Stimulated activated CD4-positive, alpha-beta T cell treated with anti-CD3 and anti-CD28 coated beads, Interleukin-1b, Interleukin-23, amount 100 ng/mL, for 1 hour (primary cell): ENCODE measurements around the gene FARSB.

Experiments
- DNase-seq, 2 donors: peaks; one replicate each; pipeline ENCODE4 v3.0.0-alpha.2; 2020; ENCODE audit warnings: low read depth in 2 of 2

Gene FARSB

GRCh38 chr2:222663479-222663878, 7.6 kb upstream of the FARSB start:
- no peak for DNase-seq

GRCh38 chr2:222656526-222657446, 894 bp upstream of the FARSB start:
- no peak for DNase-seq

- DNase-seq = no peak
These were observed 2.6 kb downstream of the FARSB start for GRCh38 chr2:222653280-222653679.

- no peak for DNase-seq
These were observed 3.2 kb downstream of the FARSB start for GRCh38 chr2:222652491-222653255.

- no peak for DNase-seq
These were observed 4.0 kb downstream of the FARSB start for GRCh38 chr2:222651718-222652418.

- no peak for DNase-seq
These were observed 6.1 kb downstream of the FARSB start for GRCh38 chr2:222649801-222650200.

- no peak for DNase-seq
These were observed 9.9 kb downstream of the FARSB start for GRCh38 chr2:222646008-222646407.

- DNase-seq = no peak
These were observed 12.8 kb downstream of the FARSB start for GRCh38 chr2:222643134-222643533.

- DNase-seq = no peak
These were observed 14.6 kb downstream of the FARSB start for GRCh38 chr2:222641336-222641735.

GRCh38 chr2:222637067-222637466, 18.8 kb downstream of the FARSB start:
- no peak for DNase-seq

GRCh38 chr2:222635295-222635694, 20.6 kb downstream of the FARSB start:
- no peak for DNase-seq

- no peak for DNase-seq
These were observed 28.1 kb downstream of the FARSB start for GRCh38 chr2:222627764-222628163.

- no peak for DNase-seq
These were observed 32.1 kb downstream of the FARSB start for GRCh38 chr2:222623756-222624309.

- no peak for DNase-seq
These were observed 33.0 kb downstream of the FARSB start for GRCh38 chr2:222622910-222623309.

- no peak for DNase-seq
These were observed 34.0 kb downstream of the FARSB start for GRCh38 chr2:222621893-222622292.

- no peak for DNase-seq
These were observed 40.6 kb downstream of the FARSB start for GRCh38 chr2:222615320-222615719.

GRCh38 chr2:222613715-222614331, 42.1 kb downstream of the FARSB start:
- DNase-seq = no peak

- DNase-seq = no peak
These were observed 44.2 kb downstream of the FARSB start for GRCh38 chr2:222611684-222612083.

GRCh38 chr2:222610746-222611145, 45.1 kb downstream of the FARSB start:
- no peak for DNase-seq

GRCh38 chr2:222609381-222609780, 46.5 kb downstream of the FARSB start:
- no peak for DNase-seq

GRCh38 chr2:222608081-222608480, 47.8 kb downstream of the FARSB start:
- no peak for DNase-seq

- DNase-seq = no peak
These were observed 49.6 kb downstream of the FARSB start for GRCh38 chr2:222606306-222606705.
